ENCODE results near the gene DNAJC15.
A peak's percentile ranks its signal among the peaks of the same experiment; 100 is the strongest.

DNAJC15 gene

GRCh38 chr13:42991898-42992763 lies 31.3 kb upstream of the DNAJC15 start, which contains the start of gene EPSTI1 (continued):
- no peak for TF ChIP-seq PRDM10 (tag by site-specific recombination; IDR thresholded peaks at IDR 0.05)
- no peak for TF ChIP-seq TRIM28 (IDR thresholded peaks at IDR 0.05; ENCODE audit: borderline replicate concordance, low read length)
- TF ChIP-seq HOXA7 (CRISPR knock-in tag; IDR thresholded peaks at IDR 0.05; ENCODE audit: borderline replicate concordance) = no peak
- TF ChIP-seq ZNF114 (tag by site-specific recombination; IDR thresholded peaks at IDR 0.05) = no peak
- no peak for TF ChIP-seq ZFHX2 (tag by site-specific recombination; conservative IDR thresholded peaks at IDR 0.05)
- TF ChIP-seq ZFP69B (tag by site-specific recombination; IDR thresholded peaks at IDR 0.05) = 0 out of 2 replicates have a peak, but pooled peaks have one; percentile 17
- TF ChIP-seq ZNF311 (tag by site-specific recombination; IDR thresholded peaks at IDR 0.05; ENCODE audit: borderline replicate concordance) = no peak
- no peak for TF ChIP-seq SP3 (tag by site-specific recombination; IDR thresholded peaks at IDR 0.05)
- no peak for TF ChIP-seq REPIN1 (tag by site-specific recombination; IDR thresholded peaks at IDR 0.05; ENCODE audit: low read depth)
- no peak for TF ChIP-seq ZNF362 (tag by site-specific recombination; IDR thresholded peaks at IDR 0.05)
- peak; percentile 62 for TF ChIP-seq ZBTB8A (tag by site-specific recombination; IDR thresholded peaks at IDR 0.05)
- TF ChIP-seq ZNF707 (tag by site-specific recombination; IDR thresholded peaks at IDR 0.05) = no peak
- no peak for TF ChIP-seq ZSCAN4 (tag by site-specific recombination; IDR thresholded peaks at IDR 0.05)
- TF ChIP-seq ZBTB26 (tag by site-specific recombination; optimal IDR thresholded peaks at IDR 0.05) = peak; percentile 57
- no peak for TF ChIP-seq SP7 (tag by site-specific recombination; IDR thresholded peaks at IDR 0.05)
- TF ChIP-seq ZNF555 (tag by site-specific recombination; conservative IDR thresholded peaks at IDR 0.05) = no peak
- no peak for TF ChIP-seq ZNF677 (tag by site-specific recombination; IDR thresholded peaks at IDR 0.05)
- TF ChIP-seq MYNN (tag by site-specific recombination; IDR thresholded peaks at IDR 0.05; ENCODE audit: borderline replicate concordance) = no peak
- TF ChIP-seq ZNF239 (tag by site-specific recombination; IDR thresholded peaks at IDR 0.05) = no peak
- peak; percentile 41; the same call in 1 of the 2 replicates for TF ChIP-seq ZNF335 (tag by site-specific recombination; conservative IDR thresholded peaks at IDR 0.05)
- TF ChIP-seq ZNF768 (tag by site-specific recombination; IDR thresholded peaks at IDR 0.05) = no peak
- TF ChIP-seq ZNF354C (tag by site-specific recombination; IDR thresholded peaks at IDR 0.05; ENCODE audit: borderline replicate concordance, low read depth) = no peak
- no peak for TF ChIP-seq ZFP41 (tag by site-specific recombination; IDR thresholded peaks at IDR 0.05; ENCODE audit: borderline replicate concordance)
- TF ChIP-seq KLF16 (tag by site-specific recombination; IDR thresholded peaks at IDR 0.05) = no peak
- TF ChIP-seq GFI1B (tag by site-specific recombination; IDR thresholded peaks at IDR 0.05) = no peak
- no peak for TF ChIP-seq TSHZ1 (tag by site-specific recombination; IDR thresholded peaks at IDR 0.05; ENCODE audit: borderline replicate concordance)
- TF ChIP-seq ZNF146 (tag by site-specific recombination; IDR thresholded peaks at IDR 0.05) = no peak
- TF ChIP-seq GLI2 (tag by site-specific recombination; IDR thresholded peaks at IDR 0.05; ENCODE audit: borderline replicate concordance, low read depth) = no peak

Measured in HEK293 (cell line).